T-helper 9 cell (primary cell): Measurements from ENCODE around the gene ANKRD30A.
"Not testable (repeated sequence)": the region's sequence is repeated elsewhere in the genome, so short reads cannot be mapped to it uniquely, and the experiment has no call there.

Experiments used
- DNase-seq: peaks from one replicate; pipeline ENCODE4 v3.0.0-alpha.2; 2020
- total RNA-seq, 2 donors: gene quantifications; one replicate each; lab custom pipeline; 2026; lab: John Stamatoyannopoulos, UW

Gene ANKRD30A
- total RNA-seq = 0 to 0.07 reads per million in 2 donors

- no peak for DNase-seq
These were observed at the start of gene ANKRD30A for GRCh38 chr10:37125191-37125732. Gene ANKRD30A, plus strand, starts transcription at chr10:37125598. Its CDS starts 190 bp downstream, at chr10:37125788.

GRCh38 chr10:37076083-37076482 lies 49.3 kb upstream of the ANKRD30A start:
- not testable (repeated sequence) for DNase-seq

- no peak for DNase-seq
These were observed 29.4 kb upstream of the ANKRD30A start for GRCh38 chr10:37095792-37096573.

- no peak for DNase-seq
These were observed 24.1 kb upstream of the ANKRD30A start for GRCh38 chr10:37101261-37101660.

GRCh38 chr10:37109000-37109399 lies 16.4 kb upstream of the ANKRD30A start:
- no peak for DNase-seq

GRCh38 chr10:37124532-37124931 lies 866 bp upstream of the ANKRD30A start:
- DNase-seq = no peak

- DNase-seq = no peak
These were observed 523 bp downstream of the ANKRD30A start for GRCh38 chr10:37125921-37126320.

GRCh38 chr10:37146443-37146842 lies 21.0 kb downstream of the ANKRD30A start:
- no peak for DNase-seq

GRCh38 chr10:37162430-37162829 lies 37.0 kb downstream of the ANKRD30A start:
- DNase-seq = not testable (repeated sequence)

GRCh38 chr10:37171945-37172344 lies 46.5 kb downstream of the ANKRD30A start:
- DNase-seq = not testable (repeated sequence)

- DNase-seq = not testable (repeated sequence)
These were observed 52.9 kb downstream of the ANKRD30A start for GRCh38 chr10:37178296-37178695.

GRCh38 chr10:37182719-37183118 lies 57.3 kb downstream of the ANKRD30A start:
- DNase-seq = not testable (repeated sequence)

GRCh38 chr10:37206132-37206531 lies 80.7 kb downstream of the ANKRD30A start:
- no peak for DNase-seq

- no peak for DNase-seq
These were observed 95.5 kb downstream of the ANKRD30A start for GRCh38 chr10:37220866-37221265.

- DNase-seq = no peak
These were observed 96.6 kb downstream of the ANKRD30A start for GRCh38 chr10:37222046-37222445.

GRCh38 chr10:37225163-37225562 lies 99.8 kb downstream of the ANKRD30A start:
- DNase-seq = no peak

GRCh38 chr10:37226524-37226923 lies 101.1 kb downstream of the ANKRD30A start:
- no peak for DNase-seq

- no peak for DNase-seq
These were observed 109.3 kb downstream of the ANKRD30A start for GRCh38 chr10:37234692-37235091.

GRCh38 chr10:37236093-37236492 lies 110.7 kb downstream of the ANKRD30A start:
- DNase-seq = no peak

- no peak for DNase-seq
These were observed 114.8 kb downstream of the ANKRD30A start for GRCh38 chr10:37240223-37240622.

GRCh38 chr10:37246637-37247036 lies 121.2 kb downstream of the ANKRD30A start:
- no peak for DNase-seq

- DNase-seq = not testable (repeated sequence)
These were observed 130.4 kb downstream of the ANKRD30A start for GRCh38 chr10:37255837-37256236.

- DNase-seq = no peak
These were observed 137.9 kb downstream of the ANKRD30A start for GRCh38 chr10:37263304-37263703.

- no peak for DNase-seq
These were observed 142.9 kb downstream of the ANKRD30A start for GRCh38 chr10:37268266-37268665.
